ENCODE measurements around the gene ADAMTS13. TPM values are rescaled to one million over a fixed set of nuclear protein-coding genes. Genes with fewer than 3 reads are reported as not detected.

Gene ADAMTS13
- total RNA-seq, 1 donor from 2014 or later = 2.0 TPM

DNA sequence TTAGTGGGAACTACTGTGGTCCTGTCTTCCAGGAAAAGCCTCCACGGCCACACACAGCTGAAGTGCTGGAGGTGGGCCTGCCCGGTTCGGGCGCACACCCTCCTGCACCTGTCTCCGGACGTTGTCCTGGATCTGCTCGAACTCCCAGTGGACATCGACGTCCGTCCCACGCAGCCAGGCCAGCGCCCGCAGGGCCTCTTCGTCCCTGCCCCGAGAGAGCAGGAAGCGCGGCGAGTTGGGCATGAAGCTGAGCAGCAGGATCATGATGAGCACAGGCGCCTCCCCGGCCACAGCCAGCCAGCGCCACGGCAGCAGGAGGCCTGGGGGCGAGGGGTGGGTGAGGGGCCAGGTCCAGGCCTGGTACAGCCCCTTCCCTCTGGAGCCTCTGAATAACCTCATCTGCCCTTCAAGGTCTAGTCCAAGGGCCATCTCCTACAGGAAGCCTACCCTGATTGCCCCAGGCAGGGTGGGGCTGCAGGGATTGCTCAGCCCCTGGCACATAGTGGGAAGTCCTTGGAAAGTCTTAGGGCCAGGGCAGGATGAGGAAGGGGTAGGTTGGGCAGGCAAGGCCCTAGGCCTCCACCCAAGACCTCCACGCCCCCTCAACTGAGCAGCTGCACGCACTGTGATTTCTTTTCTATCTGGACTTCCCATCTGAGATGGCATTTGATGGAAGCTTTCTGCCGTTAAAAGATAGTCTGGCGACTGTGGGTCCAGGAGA, 53.3 kb downstream of the ADAMTS13 start:
- ATAC-seq (no peak), DNase-seq (no peak)
- Histone ChIP-seq H3K27me3 (no peaks in the 10 kb centered on the region), H3K4me1 (peaks cover 19% of the 10 kb centered on the region), H3K36me3 (no peaks in the 10 kb centered on the region), H3K27ac (no peak overlapping the region), H3K4me3 (no peak overlapping the region), H3K9me3 (no peaks in the 10 kb centered on the region)
- intact Hi-C loops (cut with DNase I) = no loop called here
- TF ChIP-seq, protein P1, sequence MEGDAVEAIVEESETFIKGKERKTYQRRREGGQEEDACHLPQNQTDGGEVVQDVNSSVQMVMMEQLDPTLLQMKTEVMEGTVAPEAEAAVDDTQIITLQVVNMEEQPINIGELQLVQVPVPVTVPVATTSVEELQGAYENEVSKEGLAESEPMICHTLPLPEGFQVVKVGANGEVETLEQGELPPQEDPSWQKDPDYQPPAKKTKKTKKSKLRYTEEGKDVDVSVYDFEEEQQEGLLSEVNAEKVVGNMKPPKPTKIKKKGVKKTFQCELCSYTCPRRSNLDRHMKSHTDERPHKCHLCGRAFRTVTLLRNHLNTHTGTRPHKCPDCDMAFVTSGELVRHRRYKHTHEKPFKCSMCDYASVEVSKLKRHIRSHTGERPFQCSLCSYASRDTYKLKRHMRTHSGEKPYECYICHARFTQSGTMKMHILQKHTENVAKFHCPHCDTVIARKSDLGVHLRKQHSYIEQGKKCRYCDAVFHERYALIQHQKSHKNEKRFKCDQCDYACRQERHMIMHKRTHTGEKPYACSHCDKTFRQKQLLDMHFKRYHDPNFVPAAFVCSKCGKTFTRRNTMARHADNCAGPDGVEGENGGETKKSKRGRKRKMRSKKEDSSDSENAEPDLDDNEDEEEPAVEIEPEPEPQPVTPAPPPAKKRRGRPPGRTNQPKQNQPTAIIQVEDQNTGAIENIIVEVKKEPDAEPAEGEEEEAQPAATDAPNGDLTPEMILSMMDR (IDR thresholded peaks at IDR 0.05) = no peak

DNA sequence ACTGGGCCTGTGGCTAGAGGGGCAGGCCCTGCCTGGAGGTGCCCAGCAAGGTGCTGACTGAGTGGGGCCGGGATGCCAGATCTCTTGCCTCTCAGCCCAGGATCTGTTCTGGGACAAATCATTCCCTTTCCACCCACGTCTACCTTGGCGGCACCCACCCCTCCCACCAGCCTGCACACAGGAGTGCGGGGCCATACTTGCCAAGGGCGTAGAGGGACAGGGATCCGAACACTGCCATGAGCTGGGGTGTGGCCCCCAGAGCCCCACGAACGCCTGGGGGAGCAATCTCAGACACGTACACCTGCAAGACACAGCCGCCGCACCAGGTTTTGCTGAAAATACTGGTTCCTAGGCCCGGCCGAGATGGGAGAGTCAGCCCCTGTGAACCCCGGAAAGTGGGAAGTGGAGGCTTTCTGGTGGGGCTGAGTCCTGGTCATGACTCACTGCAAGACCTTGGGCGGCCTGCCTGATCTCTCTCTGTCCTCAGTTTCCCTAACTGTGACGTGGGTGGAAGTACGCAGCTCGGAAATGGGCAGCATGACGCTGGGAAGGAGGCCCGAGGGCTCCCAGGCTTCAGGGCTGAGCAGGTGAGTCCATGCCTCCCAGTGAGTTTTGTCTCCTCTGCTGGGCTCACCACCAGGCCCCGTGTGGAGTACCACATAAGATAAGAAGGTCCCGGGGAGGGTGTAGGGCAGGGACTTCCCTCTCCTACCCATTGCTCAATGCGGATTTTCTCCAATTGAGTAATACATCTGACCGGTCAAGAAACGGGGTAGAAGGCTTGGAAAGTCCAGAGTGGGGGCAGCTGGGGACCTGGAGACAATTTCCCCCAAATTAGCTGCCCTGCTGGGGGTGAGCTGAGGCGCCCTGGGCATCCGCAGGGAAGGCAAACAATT, 54.1 kb downstream of the ADAMTS13 start:
- Histone ChIP-seq H3K36me3 (no peaks in the 10 kb centered on the region), H3K9me3 (no peaks in the 10 kb centered on the region), H3K27ac (no peak overlapping the region), H3K4me3 (no peak overlapping the region), H3K4me1 (peaks cover 19% of the 10 kb centered on the region), H3K27me3 (no peaks in the 10 kb centered on the region)
- TF ChIP-seq, protein P1 (IDR thresholded peaks at IDR 0.05) = no peak
- ATAC-seq (peak; percentile 32), DNase-seq (no peak)
- intact Hi-C loops (cut with DNase I) = no loop called here

DNA sequence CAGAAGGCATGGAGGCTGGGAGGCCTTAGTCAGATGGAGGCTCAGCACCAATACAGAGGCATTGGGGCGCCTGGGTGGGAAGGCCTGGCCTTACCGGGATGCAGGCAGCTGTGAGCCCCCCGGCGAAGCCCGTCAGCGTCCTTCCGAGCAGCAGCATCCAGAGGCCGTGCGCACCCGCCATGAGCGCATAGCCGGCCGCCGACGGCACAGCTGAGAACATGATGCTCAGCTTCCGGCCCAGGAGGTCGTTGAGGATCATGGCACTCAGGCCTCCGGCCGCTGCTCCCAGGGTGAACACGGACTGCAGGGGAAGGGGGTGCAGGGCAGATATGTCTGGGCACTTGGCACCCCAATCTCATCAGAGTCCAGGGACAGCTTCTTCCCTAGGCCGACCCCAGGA, 54.8 kb downstream of the ADAMTS13 start:
- DNase-seq (no peak), ATAC-seq (no peak)
- no peak overlapping the region for H3K27ac ChIP-seq
- TF ChIP-seq, protein P1 (IDR thresholded peaks at IDR 0.05) = no peak
- no peaks in the 10 kb centered on the region for H3K36me3 ChIP-seq
- intact Hi-C loops (cut with DNase I) = no loop called here
- no peaks in the 10 kb centered on the region for H3K9me3 ChIP-seq
- H3K4me3 ChIP-seq = no peak overlapping the region
- no peaks in the 10 kb centered on the region for H3K27me3 ChIP-seq
- H3K4me1 ChIP-seq = peaks cover 19% of the 10 kb centered on the region

DNA sequence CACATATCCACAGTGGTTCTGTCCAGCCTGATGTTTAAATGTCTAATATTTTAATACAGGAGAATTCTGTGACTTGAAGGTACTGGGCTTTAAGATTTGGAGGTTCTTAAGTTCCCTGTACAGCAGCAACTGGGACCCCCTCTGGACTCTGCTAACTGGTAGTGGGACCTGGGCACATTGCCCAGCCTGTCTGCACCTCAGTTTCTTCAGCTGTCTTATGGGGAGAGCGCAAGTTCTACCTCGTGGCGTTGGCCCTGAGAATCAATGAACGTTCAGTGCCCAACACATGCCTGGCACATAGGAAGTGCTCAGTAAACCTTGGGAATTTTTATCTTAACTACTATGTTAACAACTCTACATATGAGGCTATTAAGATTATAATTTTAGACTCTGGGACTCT, 55.3 kb downstream of the ADAMTS13 start:
- Histone ChIP-seq H3K4me3 (no peak overlapping the region), H3K4me1 (peaks cover 19% of the 10 kb centered on the region), H3K27me3 (no peaks in the 10 kb centered on the region), H3K36me3 (no peaks in the 10 kb centered on the region), H3K9me3 (no peaks in the 10 kb centered on the region), H3K27ac (no peak overlapping the region)
- intact Hi-C loops (cut with DNase I) = no loop called here
- no peak for DNase-seq
- ATAC-seq = no peak
- TF ChIP-seq, protein P1 (IDR thresholded peaks at IDR 0.05) = no peak

DNA sequence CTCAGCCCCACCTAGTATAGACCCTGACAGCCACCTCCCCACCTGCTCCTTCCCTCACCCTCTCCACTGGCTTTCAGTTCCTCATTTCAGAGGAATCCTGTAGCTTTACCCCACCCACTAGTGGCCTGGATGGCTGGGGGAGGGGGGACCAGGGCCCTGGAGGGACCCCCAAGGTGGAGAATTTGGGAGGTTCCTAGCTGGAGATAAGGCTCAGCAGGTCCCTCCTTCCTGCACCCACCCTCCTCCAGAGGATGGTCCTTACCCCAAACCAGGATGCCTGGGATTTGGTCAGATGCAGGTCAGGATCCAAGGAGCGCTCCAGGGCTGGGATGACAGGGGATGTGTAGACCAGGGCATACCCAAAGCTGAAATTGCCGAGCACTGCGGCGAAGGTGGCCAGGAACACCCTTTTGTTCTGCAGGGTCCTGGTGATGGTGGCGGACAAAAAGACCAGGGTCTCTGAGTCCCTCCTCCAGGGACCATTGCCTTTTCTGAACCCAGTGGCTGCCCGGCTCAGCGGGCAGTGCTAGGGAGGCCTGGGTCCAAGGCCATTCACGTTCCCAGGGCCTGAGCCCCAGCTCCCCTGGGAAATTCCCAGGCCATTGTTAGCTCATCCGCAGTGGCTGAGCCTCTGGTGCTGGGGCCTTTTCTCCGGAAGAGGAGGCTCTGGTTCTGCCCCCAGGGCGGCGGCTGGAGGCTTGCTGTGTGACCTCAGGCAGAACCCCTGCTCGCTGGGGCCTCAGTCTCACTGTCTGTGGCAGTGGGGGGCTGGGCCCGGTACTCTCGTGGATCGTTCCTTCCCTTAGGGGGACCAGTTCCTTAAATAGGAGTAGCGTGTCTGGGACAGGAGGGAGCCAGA, 56.1 kb downstream of the ADAMTS13 start:
- intact Hi-C loops (cut with DNase I) = no loop called here
- H3K27ac ChIP-seq = peak overlapping the region; percentile 71
- ATAC-seq (peak; percentile 4), DNase-seq (peak; percentile 54)
- TF ChIP-seq, protein P1 (IDR thresholded peaks at IDR 0.05) = no peak
- H3K27me3 ChIP-seq = no peaks in the 10 kb centered on the region
- H3K4me1 ChIP-seq = peaks cover 19% of the 10 kb centered on the region
- H3K4me3 ChIP-seq = peak overlapping the region; percentile 68
- H3K36me3 ChIP-seq = no peaks in the 10 kb centered on the region
- no peaks in the 10 kb centered on the region for H3K9me3 ChIP-seq

All from upper lobe of right lung (tissue), 1 donor.